Measurements from ENCODE around the gene TMCC3. TPM values are rescaled to one million over a fixed set of nuclear protein-coding genes. Genes with fewer than 3 reads are reported as not detected.

Gene TMCC3
- total RNA-seq, 4 donors from 2014 or later = 9.2 to 39.6 (median 12.4) TPM

DNA sequence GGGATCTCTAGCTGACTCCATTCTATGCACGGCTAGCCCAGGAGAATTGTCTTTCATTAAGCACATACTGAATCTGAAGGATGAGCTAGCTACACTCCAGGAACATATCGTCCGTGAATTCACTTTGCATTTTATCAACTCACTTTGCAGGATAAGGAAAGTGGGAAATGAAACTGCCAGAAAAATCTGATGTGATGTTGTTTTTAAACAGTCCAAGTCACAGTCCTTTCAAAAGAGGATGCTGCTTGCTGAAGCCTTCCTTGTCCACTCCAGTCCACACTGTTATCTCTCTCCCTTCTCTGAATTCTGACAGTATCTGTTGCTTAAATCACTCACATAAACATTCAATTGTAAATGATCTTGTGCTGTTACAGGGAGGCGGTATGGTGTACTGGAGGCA, 12.7 kb upstream of the TMCC3 start:
- ATAC-seq (ENCODE audit: low FRiP score) (no peak), DNase-seq (ENCODE audit: low spot score) (no peak)
- TF ChIP-seq, protein P1, sequence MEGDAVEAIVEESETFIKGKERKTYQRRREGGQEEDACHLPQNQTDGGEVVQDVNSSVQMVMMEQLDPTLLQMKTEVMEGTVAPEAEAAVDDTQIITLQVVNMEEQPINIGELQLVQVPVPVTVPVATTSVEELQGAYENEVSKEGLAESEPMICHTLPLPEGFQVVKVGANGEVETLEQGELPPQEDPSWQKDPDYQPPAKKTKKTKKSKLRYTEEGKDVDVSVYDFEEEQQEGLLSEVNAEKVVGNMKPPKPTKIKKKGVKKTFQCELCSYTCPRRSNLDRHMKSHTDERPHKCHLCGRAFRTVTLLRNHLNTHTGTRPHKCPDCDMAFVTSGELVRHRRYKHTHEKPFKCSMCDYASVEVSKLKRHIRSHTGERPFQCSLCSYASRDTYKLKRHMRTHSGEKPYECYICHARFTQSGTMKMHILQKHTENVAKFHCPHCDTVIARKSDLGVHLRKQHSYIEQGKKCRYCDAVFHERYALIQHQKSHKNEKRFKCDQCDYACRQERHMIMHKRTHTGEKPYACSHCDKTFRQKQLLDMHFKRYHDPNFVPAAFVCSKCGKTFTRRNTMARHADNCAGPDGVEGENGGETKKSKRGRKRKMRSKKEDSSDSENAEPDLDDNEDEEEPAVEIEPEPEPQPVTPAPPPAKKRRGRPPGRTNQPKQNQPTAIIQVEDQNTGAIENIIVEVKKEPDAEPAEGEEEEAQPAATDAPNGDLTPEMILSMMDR (IDR thresholded peaks at IDR 0.05) = no peak

DNA sequence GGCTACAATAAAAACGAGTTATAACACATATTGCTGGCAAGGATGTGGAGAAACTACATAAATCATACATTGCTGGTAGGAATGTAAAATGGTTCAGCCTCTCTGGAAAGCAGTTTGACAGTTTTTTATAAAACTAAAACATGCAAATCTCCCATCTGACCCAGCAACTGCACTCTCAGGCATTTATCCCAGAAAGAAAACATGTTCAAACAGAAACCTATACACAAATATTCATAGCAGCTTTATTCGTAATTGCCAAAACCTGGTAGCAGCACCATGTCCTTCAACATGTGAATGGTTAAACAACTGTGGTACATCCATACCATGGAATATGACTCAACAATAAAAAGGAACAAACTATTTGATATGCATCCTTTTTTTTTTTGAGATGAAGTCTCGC, 10.1 kb upstream of the TMCC3 start:
- no peak for ATAC-seq (ENCODE audit: low FRiP score)
- TF ChIP-seq, protein P1 (IDR thresholded peaks at IDR 0.05) = no peak
- DNase-seq (ENCODE audit: low spot score) = no peak

DNA sequence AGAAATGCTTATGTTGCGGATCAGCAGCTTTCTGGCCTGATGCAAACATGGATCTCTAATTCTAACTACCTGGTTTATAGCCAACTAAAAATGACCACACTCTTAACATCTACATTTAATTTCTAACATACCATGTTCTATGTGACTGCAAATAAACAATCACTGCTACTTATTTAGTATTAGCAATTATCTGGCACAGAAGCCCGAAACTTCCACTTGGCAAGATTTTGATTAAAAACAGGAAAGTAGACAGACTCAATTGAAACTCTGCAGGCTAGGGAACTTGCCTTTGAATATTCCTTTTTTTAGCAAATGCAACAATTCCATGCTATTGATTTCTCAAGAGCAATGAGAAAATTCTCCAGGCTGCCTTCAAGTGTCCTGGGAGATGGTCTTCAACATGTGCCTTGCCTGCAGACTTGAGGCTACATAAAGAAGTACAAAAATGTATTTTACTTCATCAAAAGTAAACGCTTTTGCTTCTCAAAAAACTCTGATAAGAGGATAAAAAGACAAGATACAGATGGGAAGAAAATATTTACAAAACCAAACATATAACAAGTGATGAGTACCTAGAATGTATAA, 9.1 kb upstream of the TMCC3 start:
- no peak for ATAC-seq (ENCODE audit: low FRiP score)
- TF ChIP-seq, protein P1 (IDR thresholded peaks at IDR 0.05) = no peak
- no peak for DNase-seq (ENCODE audit: low spot score)

DNA sequence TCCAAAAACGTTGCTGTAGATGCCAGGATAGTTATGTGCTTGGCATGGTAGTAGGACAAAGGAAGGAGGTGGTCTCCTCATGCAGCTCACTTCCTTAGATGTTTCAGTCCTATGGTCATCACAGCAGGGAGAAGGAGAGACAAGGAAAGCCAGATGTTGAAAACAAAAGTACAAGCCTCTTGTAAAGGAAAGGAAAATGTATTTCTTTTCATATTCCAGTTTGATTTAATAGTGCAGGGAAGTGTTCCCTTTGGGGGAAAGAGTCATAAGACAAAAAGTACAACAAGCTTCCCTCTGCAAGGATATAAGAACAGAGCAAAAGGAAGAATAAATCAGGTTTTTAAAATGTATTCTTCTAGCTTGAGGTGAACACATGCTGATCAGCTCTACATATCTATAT, 8.6 kb upstream of the TMCC3 start:
- DNase-seq (ENCODE audit: low spot score) (no peak), ATAC-seq (ENCODE audit: low FRiP score) (no peak)
- TF ChIP-seq, protein P1 (IDR thresholded peaks at IDR 0.05) = no peak

DNA sequence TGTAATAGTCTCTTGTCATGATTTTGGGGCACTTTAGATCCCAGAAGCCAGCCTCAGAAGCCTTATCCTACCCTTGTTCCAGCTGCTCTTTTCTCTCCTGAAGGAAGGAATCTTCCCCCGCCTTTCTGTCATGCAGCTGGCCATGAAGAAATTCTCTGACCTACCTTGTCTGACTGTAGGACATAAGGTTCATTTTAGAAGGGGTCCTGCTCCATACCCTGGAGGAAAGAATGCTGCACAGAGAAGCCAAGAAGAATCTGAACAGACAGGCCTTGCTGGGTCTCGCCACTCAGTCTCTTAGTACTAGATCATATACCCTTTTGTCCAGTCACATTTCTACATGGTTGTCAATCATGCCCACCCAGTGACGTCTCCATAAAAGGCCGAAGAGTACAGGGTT, 6.2 kb upstream of the TMCC3 start:
- ATAC-seq (ENCODE audit: low FRiP score) (no peak), DNase-seq (ENCODE audit: low spot score) (no peak)
- TF ChIP-seq, protein P1 (IDR thresholded peaks at IDR 0.05) = no peak

DNA sequence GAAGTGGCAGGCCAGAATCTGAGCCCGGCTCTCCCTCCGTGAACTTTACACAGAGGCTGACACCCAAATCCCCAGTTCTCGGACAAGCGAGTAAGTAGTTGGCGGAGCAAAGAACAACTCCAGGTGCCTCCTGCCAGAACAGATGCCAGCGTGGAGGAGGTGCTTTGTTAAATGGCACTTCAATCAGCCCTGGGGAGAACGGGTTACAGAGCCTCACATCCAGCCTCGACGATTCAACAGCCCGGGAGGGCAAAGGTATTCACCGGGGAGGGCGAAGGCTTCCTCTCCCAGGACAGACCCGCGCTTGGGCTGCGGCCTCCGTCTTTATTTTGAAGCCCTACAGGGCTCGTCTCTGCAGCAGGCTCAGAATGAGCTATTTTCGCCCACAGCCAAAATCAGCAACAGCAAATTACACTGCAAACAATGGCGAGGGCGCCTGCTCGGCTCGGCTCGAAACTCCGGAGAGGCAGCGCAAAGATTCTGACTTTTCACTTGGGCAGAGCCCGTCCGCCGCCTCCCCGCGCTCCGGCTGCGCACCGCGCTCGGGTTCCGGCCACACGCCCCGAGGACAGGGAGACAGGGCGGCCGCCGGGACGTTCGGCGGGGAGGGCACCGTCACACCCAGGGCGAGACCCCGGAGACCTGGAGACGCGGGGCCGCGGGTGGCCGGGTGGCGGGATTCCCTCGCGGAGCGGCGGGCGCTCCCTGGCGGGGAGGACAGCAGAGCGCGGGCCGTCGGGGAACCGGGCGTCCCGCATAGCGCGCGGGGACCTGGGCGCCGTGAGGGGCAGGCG, 811 bp downstream of the TMCC3 start:
- DNase-seq (ENCODE audit: low spot score) (no peak), ATAC-seq (ENCODE audit: low FRiP score) (peak; percentile 76)
- TF ChIP-seq, protein P1 (IDR thresholded peaks at IDR 0.05) = no peak

DNA sequence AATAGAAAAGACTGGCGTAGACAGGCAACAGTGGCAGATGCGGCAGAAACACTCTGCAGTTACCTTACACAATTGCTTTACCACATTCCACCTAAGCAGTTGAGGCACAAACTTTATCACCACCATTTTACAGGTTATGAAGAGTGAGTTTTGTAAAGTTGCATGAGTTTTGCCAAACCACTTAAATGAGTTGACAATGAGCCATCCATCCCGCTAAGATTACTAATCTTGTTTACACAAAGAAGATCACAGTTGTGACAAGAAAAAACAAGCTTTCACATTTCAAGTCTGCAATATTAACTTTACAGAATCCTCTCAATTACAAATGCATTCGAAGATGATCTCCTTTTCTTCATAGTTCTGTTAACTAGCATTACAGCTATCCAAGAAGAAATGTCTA, 1.8 kb downstream of the TMCC3 start:
- TF ChIP-seq, protein P1 (IDR thresholded peaks at IDR 0.05) = no peak
- ATAC-seq (ENCODE audit: low FRiP score) (no peak), DNase-seq (ENCODE audit: low spot score) (no peak)
